DMS53 treated with DMSO at 0.1 percent for 48 hours (cell line): ENCODE results near the gene CPT1A.

Experiments
- DNase-seq: peaks from one replicate; lab custom pipeline; 2025; ENCODE audit not compliant: unreplicated experiment; lab: John Stamatoyannopoulos, UW

The CPT1A gene

GRCh38 chr11:68804786-68805185 is 36.9 kb downstream of the CPT1A start:
- DNase-seq, result no peak

GRCh38 chr11:68803766-68804165 is 38.0 kb downstream of the CPT1A start:
- DNase-seq, result no peak

GRCh38 chr11:68798221-68798813 is 43.4 kb downstream of the CPT1A start:
- peak; percentile 4 for DNase-seq

GRCh38 chr11:68796801-68797200 is 44.9 kb downstream of the CPT1A start:
- no peak for DNase-seq

- no peak for DNase-seq
Observed at GRCh38 chr11:68792400-68792966, 49.2 kb downstream of the CPT1A start.

- no peak for DNase-seq
Observed at GRCh38 chr11:68784653-68785052, 57.1 kb downstream of the CPT1A start.

GRCh38 chr11:68783216-68783821 is 58.4 kb downstream of the CPT1A start:
- no peak for DNase-seq

- no peak for DNase-seq
Observed at GRCh38 chr11:68782711-68783110, 59.0 kb downstream of the CPT1A start.

GRCh38 chr11:68780829-68781228 is 60.9 kb downstream of the CPT1A start:
- no peak for DNase-seq

GRCh38 chr11:68778205-68778604 is 63.5 kb downstream of the CPT1A start:
- no peak for DNase-seq

- DNase-seq, result no peak
Observed at GRCh38 chr11:68776442-68777235, 65.1 kb downstream of the CPT1A start.

GRCh38 chr11:68775951-68776388 is 65.7 kb downstream of the CPT1A start:
- no peak for DNase-seq

GRCh38 chr11:68774194-68774585 is 67.5 kb downstream of the CPT1A start:
- DNase-seq, result no peak

- DNase-seq, result no peak
Observed at GRCh38 chr11:68773521-68774193, 68.1 kb downstream of the CPT1A start.

- no peak for DNase-seq
Observed at GRCh38 chr11:68772936-68773335, 68.8 kb downstream of the CPT1A start.

- DNase-seq, result no peak
Observed at GRCh38 chr11:68770781-68771180, 70.9 kb downstream of the CPT1A start.

GRCh38 chr11:68767672-68768071 is 74.0 kb downstream of the CPT1A start:
- DNase-seq, result no peak

- DNase-seq, result no peak
Observed at GRCh38 chr11:68766786-68767185, 74.9 kb downstream of the CPT1A start.

GRCh38 chr11:68764746-68765145 is 77.0 kb downstream of the CPT1A start:
- no peak for DNase-seq

GRCh38 chr11:68763926-68764657 is 77.6 kb downstream of the CPT1A start:
- no peak for DNase-seq
